Lower leg skin (tissue), 4 donors: ENCODE results near the gene MCCC1. TPM values are rescaled to one million over a fixed set of nuclear protein-coding genes. Genes with fewer than 3 reads are reported as not detected.
A peak's percentile ranks its signal among the peaks of the same experiment; 100 is the strongest.

Source experiments
- DNase-seq, 2 donors: peaks; one replicate each; pipeline ENCODE4 v3.0.0-alpha.2; 2019; ENCODE audit warnings: low spot score in 2 of 2
- H3K4me3 ChIP-seq: fragments of 200-600 bp; sonication (generic); 2 replicates; pipeline ENCODE4 v1.5.1; 2017; ENCODE audit warnings: mild to moderate bottlenecking, low read depth; ENCODE audit not compliant: poor library complexity, severe bottlenecking
- CTCF ChIP-seq, 3 donors: fragments of 450-650 bp; IDR thresholded peaks; one replicate each; pipeline ENCODE4 v1.5.1; 2016; ENCODE audit warnings: antibody characterized with exemption in 3 of 3, mild to moderate bottlenecking in 3 of 3, moderate library complexity in 2 of 3
- POLR2A ChIP-seq, 2 donors: fragments of 450-650 bp; IDR thresholded peaks; one replicate each; pipeline ENCODE4 v1.6.1; 2016 to 2017; ENCODE audit warnings: antibody characterized with exemption in 2 of 2, mild to moderate bottlenecking in 1 of 2, moderate library complexity in 1 of 2
- WGBS, 2 donors: methylation state at CpG; one replicate each; pipeline ENCODE4 v1.1.5; 2018; 5-methylcytosine and 5-hydroxymethylcytosine counted together
- intact Hi-C: fragments of 100-400 bp; cut with DNase I; formaldehyde crosslinking; loops from one replicate; pipeline ENCODE4 v1.15.0; 2023; ENCODE audit warnings: low total_unique reads
- total RNA-seq, 4 donors: library from RNA; depleted of rRNA; stranded (reverse); fragments of >200 nt; gene quantifications; one replicate each; pipeline ENCODE4 v1.1.0, GENCODE V29; 2016

Gene MCCC1
- total RNA-seq, 4 donors from 2014 or later = 31.7 to 43.9 (median 36.9) TPM

DNA sequence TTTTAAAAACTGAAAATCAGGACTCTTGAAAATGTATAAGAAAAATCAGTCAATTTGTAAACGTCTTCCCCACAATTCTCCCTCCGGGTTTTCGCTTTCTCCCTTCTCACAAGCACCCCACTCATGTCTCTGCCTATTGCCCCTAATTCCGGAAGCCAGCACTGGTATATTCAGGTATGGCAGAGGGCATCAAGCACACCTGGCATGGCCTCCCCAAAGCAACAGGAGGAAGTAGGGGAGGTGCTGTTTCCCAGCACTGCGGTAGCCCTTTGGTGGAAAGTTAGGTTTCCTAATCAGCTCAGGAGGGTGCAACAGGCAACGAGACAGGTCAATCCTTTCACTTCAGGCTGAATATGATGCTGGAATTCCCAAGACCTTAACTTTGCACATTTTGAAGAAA is 33.1 kb upstream of the MCCC1 start:
- intact Hi-C loops = no loop called here
- 47 to 50% methylated on average over 6 of the region's 6 CpGs for WGBS, 2 donors
- H3K4me3 ChIP-seq = no peak overlapping the region
- TF ChIP-seq POLR2A (IDR thresholded peaks at IDR 0.05) (no peak), CTCF (IDR thresholded peaks at IDR 0.05) (no peak)
- DNase-seq = peak in 1 of 2 donors; percentile 40

GRCh38 chr3:183131735-183132134 is 32.4 kb upstream of the MCCC1 start:
- TF ChIP-seq POLR2A (IDR thresholded peaks at IDR 0.05) (no peak), CTCF (IDR thresholded peaks at IDR 0.05) (no peak)
- DNase-seq = no peak
- intact Hi-C loops = no loop called here
- 52 to 59% methylated on average over 4 of the region's 4 CpGs for WGBS, 2 donors
- H3K4me3 ChIP-seq = no peak overlapping the region

DNA sequence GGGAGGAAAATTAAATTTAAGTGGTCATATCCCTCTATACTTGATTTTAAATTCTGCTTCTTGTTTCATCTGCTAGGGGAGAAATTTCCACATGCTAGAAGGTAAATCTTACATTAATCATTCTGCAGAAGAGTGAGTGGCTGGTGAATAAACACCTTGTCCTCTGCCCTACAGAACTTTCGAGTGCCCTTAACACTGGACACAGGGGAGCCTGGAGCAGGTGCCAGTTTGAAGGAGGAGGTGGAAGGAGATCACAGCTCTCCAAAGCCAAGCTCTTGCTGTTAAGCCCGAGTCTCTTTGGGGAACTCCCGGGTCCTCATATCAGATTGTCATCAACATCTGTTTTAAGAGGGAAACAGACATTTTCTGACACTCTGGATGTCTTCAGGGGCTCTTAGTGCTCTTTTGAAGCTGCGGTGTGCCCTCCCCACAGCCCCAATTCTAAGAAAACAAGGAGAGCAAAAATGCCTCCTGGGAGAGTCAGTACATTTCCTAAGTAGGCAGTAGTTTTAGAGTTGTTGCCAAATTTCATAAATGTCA is 32.0 kb upstream of the MCCC1 start:
- DNase-seq = peak in 1 of 2 donors; percentile 14
- intact Hi-C loops = no loop called here
- TF ChIP-seq CTCF (IDR thresholded peaks at IDR 0.05) = no peak
- TF ChIP-seq POLR2A (IDR thresholded peaks at IDR 0.05) = no peak
- H3K4me3 ChIP-seq = no peak overlapping the region
- WGBS, 2 donors = 47 to 59% methylated on average over 4 of the region's 4 CpGs

GRCh38 chr3:183129243-183129642 is 29.9 kb upstream of the MCCC1 start:
- H3K4me3 ChIP-seq = no peak overlapping the region
- TF ChIP-seq CTCF (IDR thresholded peaks at IDR 0.05) (no peak), POLR2A (IDR thresholded peaks at IDR 0.05) (no peak)
- WGBS, 2 donors = 90 to 92% methylated on average over 1 of the region's 1 CpG
- intact Hi-C loops = loop anchor here (5.0 kb wide), 1 partner anchor 248 kb away; no protein-coding TSS in a partner anchor
- no peak for DNase-seq

DNA sequence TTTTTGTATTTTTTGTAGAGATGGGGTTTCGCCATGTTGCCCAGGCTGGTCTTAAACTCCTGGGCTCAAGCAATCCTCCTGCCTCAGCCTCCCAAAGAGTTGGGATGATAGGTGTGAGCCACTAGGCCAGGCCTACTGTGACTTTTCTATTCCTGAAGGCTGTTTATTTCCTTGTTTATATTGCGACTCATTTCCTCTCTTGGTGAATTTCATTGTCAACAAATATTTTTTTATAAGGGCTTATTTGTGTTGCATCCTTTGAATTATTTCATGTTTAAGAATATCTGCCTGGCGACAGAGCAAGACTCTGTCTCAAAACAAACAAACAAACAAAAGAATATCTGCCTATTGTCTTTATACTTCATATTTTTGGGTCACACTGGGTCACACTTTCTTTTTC is 29.4 kb upstream of the MCCC1 start:
- DNase-seq = peak in 1 of 2 donors; percentile 15
- intact Hi-C loops = loop anchor here (5.0 kb wide), 1 partner anchor 249 kb away; no protein-coding TSS in a partner anchor
- WGBS, 2 donors = 97 to 98% methylated on average over 3 of the region's 3 CpGs
- no peak for TF ChIP-seq POLR2A (IDR thresholded peaks at IDR 0.05)
- TF ChIP-seq CTCF (IDR thresholded peaks at IDR 0.05) = no peak
- H3K4me3 ChIP-seq = no peak overlapping the region

DNA sequence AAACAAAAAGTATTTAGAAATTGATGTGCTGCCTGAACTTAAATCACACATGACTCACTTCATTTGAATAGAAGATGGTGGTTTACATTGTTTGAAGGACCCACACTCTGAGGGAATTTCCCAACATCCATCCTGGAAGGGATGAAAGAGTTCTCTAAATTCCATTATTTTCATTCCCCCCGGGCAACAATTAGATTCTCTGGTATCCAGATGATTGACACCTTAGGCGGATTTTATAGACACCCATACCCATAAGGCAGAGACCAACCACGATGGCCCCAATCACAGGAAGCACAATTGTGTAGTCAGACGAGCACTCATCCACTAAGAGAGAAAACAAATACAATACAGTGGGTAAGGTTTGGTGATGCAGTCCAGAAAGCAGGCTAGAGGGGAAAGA is 24.6 kb upstream of the MCCC1 start:
- no peak overlapping the region for H3K4me3 ChIP-seq
- TF ChIP-seq CTCF (IDR thresholded peaks at IDR 0.05) = no peak
- TF ChIP-seq POLR2A (IDR thresholded peaks at IDR 0.05) = no peak
- intact Hi-C loops = loop anchor here (5.0 kb wide), 1 partner anchor 263 kb away; no protein-coding TSS in a partner anchor
- 60 to 66% methylated on average over 4 of the region's 4 CpGs for WGBS, 2 donors
- no peak for DNase-seq
